ENCODE measurements around the gene RDH11.

DNA sequence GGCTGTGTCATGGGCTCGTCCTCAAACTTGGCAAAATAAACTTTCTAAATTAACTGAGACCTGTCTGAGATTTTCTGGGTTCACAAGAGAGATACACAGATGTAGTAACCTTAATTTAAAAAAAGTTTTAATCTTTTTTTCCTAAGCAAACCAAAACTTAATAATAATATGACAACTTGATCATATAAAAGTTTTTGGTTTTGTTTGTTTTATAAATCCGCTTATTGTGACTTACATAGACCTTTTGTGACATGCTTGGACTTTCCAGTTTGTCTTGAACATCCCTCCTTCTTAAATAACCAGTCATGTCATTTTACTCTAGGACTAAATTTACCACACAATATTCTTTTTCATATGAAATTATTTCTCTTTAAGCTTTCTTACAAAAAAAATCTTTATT, 14.6 kb upstream of the RDH11 start:
- TF ChIP-seq, protein P1, sequence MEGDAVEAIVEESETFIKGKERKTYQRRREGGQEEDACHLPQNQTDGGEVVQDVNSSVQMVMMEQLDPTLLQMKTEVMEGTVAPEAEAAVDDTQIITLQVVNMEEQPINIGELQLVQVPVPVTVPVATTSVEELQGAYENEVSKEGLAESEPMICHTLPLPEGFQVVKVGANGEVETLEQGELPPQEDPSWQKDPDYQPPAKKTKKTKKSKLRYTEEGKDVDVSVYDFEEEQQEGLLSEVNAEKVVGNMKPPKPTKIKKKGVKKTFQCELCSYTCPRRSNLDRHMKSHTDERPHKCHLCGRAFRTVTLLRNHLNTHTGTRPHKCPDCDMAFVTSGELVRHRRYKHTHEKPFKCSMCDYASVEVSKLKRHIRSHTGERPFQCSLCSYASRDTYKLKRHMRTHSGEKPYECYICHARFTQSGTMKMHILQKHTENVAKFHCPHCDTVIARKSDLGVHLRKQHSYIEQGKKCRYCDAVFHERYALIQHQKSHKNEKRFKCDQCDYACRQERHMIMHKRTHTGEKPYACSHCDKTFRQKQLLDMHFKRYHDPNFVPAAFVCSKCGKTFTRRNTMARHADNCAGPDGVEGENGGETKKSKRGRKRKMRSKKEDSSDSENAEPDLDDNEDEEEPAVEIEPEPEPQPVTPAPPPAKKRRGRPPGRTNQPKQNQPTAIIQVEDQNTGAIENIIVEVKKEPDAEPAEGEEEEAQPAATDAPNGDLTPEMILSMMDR (conservative IDR thresholded peaks at IDR 0.05): no peak
- TF ChIP-seq ZFX (IDR thresholded peaks at IDR 0.05): no peak

Measured in C4-2B (cell line).